HepG2 (cell line): ENCODE results near the gene P2RX7. TPM values are rescaled to one million over a fixed set of nuclear protein-coding genes. Genes with fewer than 3 reads are reported as not detected.

Experiments used
- AGO1 ChIP-seq: fragments of 200-400 bp; formaldehyde crosslinking; IDR thresholded peaks from 2 replicates; pipeline ENCODE4 v1.6.1; 2017; ENCODE audit warnings: mild to moderate bottlenecking, low read depth, low read length, moderate library complexity; ENCODE audit not compliant: poor library complexity, severe bottlenecking
- ATF7-NPFF ChIP-seq: sonication (generic); formaldehyde crosslinking; IDR thresholded peaks from 2 replicates; pipeline ENCODE4 v1.8.1; 2023; ENCODE audit warnings: mild to moderate bottlenecking, low read depth, missing genetic modification reagents, moderate library complexity
- HOMEZ ChIP-seq: IDR thresholded peaks from 2 replicates; pipeline ENCODE4 v1.6.1; 2016; ENCODE audit warnings: low read depth
- NAIF1 ChIP-seq: sonication (generic); formaldehyde crosslinking; IDR thresholded peaks from 2 replicates; pipeline ENCODE4 v1.5.0; 2020; ENCODE audit warnings: mild to moderate bottlenecking, missing genetic modification reagents, borderline replicate concordance
- NR2F6 ChIP-seq, 2 experiments: IDR thresholded peaks; 2 replicates each; pipeline ENCODE4 v1.6.1; 2016; ENCODE audit warnings: antibody characterized with exemption in 1 of 2, mild to moderate bottlenecking in 1 of 2
- POGZ ChIP-seq: sonication (generic); formaldehyde crosslinking; IDR thresholded peaks from 2 replicates; pipeline ENCODE4 v1.4.0; 2020; ENCODE audit warnings: mild to moderate bottlenecking, missing genetic modification reagents
- POLR2AphosphoS2 ChIP-seq: IDR thresholded peaks from 2 replicates; pipeline ENCODE4 v1.6.1; 2011; ENCODE audit warnings: low read depth, low read length, improper control_type of control experiment
- SKI ChIP-seq: fragments of 450-650 bp; IDR thresholded peaks from one replicate; pipeline ENCODE4 v1.6.1; 2018; ENCODE audit warnings: mild to moderate bottlenecking; ENCODE audit not compliant: partially characterized antibody
- SNAPC2 ChIP-seq: sonication (generic); formaldehyde crosslinking; IDR thresholded peaks from 2 replicates; pipeline ENCODE4 v1.8.1; 2022; ENCODE audit warnings: mild to moderate bottlenecking, missing genetic modification reagents
- SP4 ChIP-seq: sonication (generic); formaldehyde crosslinking; IDR thresholded peaks from 2 replicates; pipeline ENCODE4 v1.8.1; 2023; ENCODE audit warnings: mild to moderate bottlenecking, missing genetic modification reagents
- XBP1 ChIP-seq: sonication (generic); formaldehyde crosslinking; IDR thresholded peaks from 2 replicates; pipeline ENCODE4 v1.5.0; 2020; ENCODE audit warnings: missing genetic modification reagents
- ZBTB2 ChIP-seq: sonication (generic); formaldehyde crosslinking; IDR thresholded peaks from 2 replicates; pipeline ENCODE4 v1.8.0; 2022; ENCODE audit warnings: low read depth, missing genetic modification reagents
- ZNF232 ChIP-seq: sonication (generic); formaldehyde crosslinking; IDR thresholded peaks from 2 replicates; pipeline ENCODE4 v1.4.0; 2020; ENCODE audit warnings: missing genetic modification reagents, borderline replicate concordance
- ZNF276 ChIP-seq: sonication (generic); formaldehyde crosslinking; IDR thresholded peaks from 2 replicates; pipeline ENCODE4 v1.4.0; 2020; ENCODE audit warnings: mild to moderate bottlenecking, low read depth, missing genetic modification reagents
- ZNF326 ChIP-seq: sonication (generic); formaldehyde crosslinking; IDR thresholded peaks from 2 replicates; pipeline ENCODE4 v1.4.0; 2020; ENCODE audit warnings: missing genetic modification reagents, borderline replicate concordance
- ZNF33A ChIP-seq: sonication (generic); formaldehyde crosslinking; IDR thresholded peaks from 2 replicates; pipeline ENCODE4 v1.5.1; 2020; ENCODE audit warnings: missing genetic modification reagents, mild to moderate bottlenecking, moderate library complexity, borderline replicate concordance
- ZNF432 ChIP-seq: sonication (generic); formaldehyde crosslinking; IDR thresholded peaks from 2 replicates; pipeline ENCODE4 v1.5.0; 2020; ENCODE audit warnings: missing genetic modification reagents, mild to moderate bottlenecking, borderline replicate concordance
- ZNF563 ChIP-seq: sonication (generic); formaldehyde crosslinking; IDR thresholded peaks from 2 replicates; pipeline ENCODE4 v1.8.0; 2022; ENCODE audit warnings: mild to moderate bottlenecking, moderate library complexity, missing genetic modification reagents
- ZNF607 ChIP-seq: sonication (generic); formaldehyde crosslinking; IDR thresholded peaks from 2 replicates; pipeline ENCODE4 v1.5.1; 2020; ENCODE audit warnings: missing genetic modification reagents, mild to moderate bottlenecking, borderline replicate concordance
- ZNF713 ChIP-seq: sonication (generic); formaldehyde crosslinking; IDR thresholded peaks from 2 replicates; pipeline ENCODE4 v1.4.0; 2020; ENCODE audit warnings: mild to moderate bottlenecking, missing genetic modification reagents
- ZNF737 ChIP-seq: sonication (generic); formaldehyde crosslinking; IDR thresholded peaks from 2 replicates; pipeline ENCODE4 v1.5.0; 2020; ENCODE audit warnings: missing genetic modification reagents, mild to moderate bottlenecking, borderline replicate concordance
- ZNF782 ChIP-seq: sonication (generic); formaldehyde crosslinking; IDR thresholded peaks from 2 replicates; pipeline ENCODE4 v1.4.0; 2020; ENCODE audit warnings: missing genetic modification reagents, mild to moderate bottlenecking, borderline replicate concordance
- ZNF878 ChIP-seq: sonication (generic); formaldehyde crosslinking; IDR thresholded peaks from 2 replicates; pipeline ENCODE4 v1.8.1; 2023; ENCODE audit warnings: mild to moderate bottlenecking, missing genetic modification reagents, moderate library complexity
- polyA plus RNA-seq, 8 experiments: library from polyadenylated mRNA; depleted of rRNA in 3 of 8; stranded (reverse) in 7 of 8; unstranded in 1 of 8; fragments of >200 nt; fragmentation: Illumina TruSeq in 4 of 8; extraction: Trizol in 4 of 8; gene quantifications; 2 replicates each; pipeline versions ENCODE4 v1.2.1 to v1.2.3, GENCODE V29; 2011 to 2016; ENCODE audit warnings: low read depth in 4 of 8, missing spikeins in 1 of 8, mixed read lengths in 1 of 8; ENCODE audit not compliant: insufficient read depth in 1 of 8
- total RNA-seq, 5 experiments: library from RNA; depleted of rRNA; stranded (reverse); fragments of >200 nt; fragmentation: Illumina TruSeq; extraction: Trizol; gene quantifications; 2 replicates each; pipeline ENCODE4 v1.2.3, GENCODE V29; 2016; ENCODE audit warnings: low read depth in 1 of 5

P2RX7 gene
- total and polyA plus RNA-seq, 2 of the 13 experiments (the other 11 are each of a cell fraction or from before 2014, with no cell fraction given) = 0.13 to 0.73 TPM

- peak; percentile 50 for TF ChIP-seq ZBTB2 (CRISPR knock-in tag)
- no peak; the same call in 1 of the 2 replicates for TF ChIP-seq SNAPC2 (CRISPR knock-in tag)
- peak; percentile 79; the same call in 1 of the 2 replicates for TF ChIP-seq ZNF607 (CRISPR knock-in tag)
- peak; percentile 69 for TF ChIP-seq SKI
- TF ChIP-seq ZNF432 = no peak
- TF ChIP-seq POLR2AphosphoS2 = no peak
- no peak for TF ChIP-seq XBP1
- peak; percentile 85; the same call in 1 of the 2 replicates for TF ChIP-seq ZNF713 (CRISPR knock-in tag)
- TF ChIP-seq NR2F6 (IDR thresholded peaks at IDR 0.05) = no peak
- 0 out of 2 replicates have a peak, but pooled peaks have one; percentile 42 for TF ChIP-seq NR2F6 (CRISPR knock-in tag; IDR thresholded peaks at IDR 0.05)
- TF ChIP-seq ZNF232 (CRISPR knock-in tag) = no peak; the same call in 1 of the 2 replicates
- 0 out of 2 replicates have a peak, but pooled peaks have one; percentile 38 for TF ChIP-seq ZNF878 (CRISPR knock-in tag)
- TF ChIP-seq AGO1 = no peak
- TF ChIP-seq ZNF737 (CRISPR knock-in tag) = no peak
- no peak for TF ChIP-seq ZNF276 (CRISPR knock-in tag)
- TF ChIP-seq ZNF782 = no peak
- TF ChIP-seq ZNF326 (CRISPR knock-in tag) = no peak
- peak; percentile 62 for TF ChIP-seq POGZ
- no peak for TF ChIP-seq ZNF33A
- TF ChIP-seq NAIF1 (CRISPR knock-in tag) = peak; percentile 58; the same call in 1 of the 2 replicates
- TF ChIP-seq HOMEZ (CRISPR knock-in tag) = 0 out of 2 replicates have a peak, but pooled peaks have one; percentile 27
- TF ChIP-seq SP4 = no peak
- TF ChIP-seq ZNF563 = peak; percentile 98
- peak; percentile 92 for TF ChIP-seq ATF7-NPFF (CRISPR knock-in tag)
These were observed 77.2 kb downstream of the P2RX7 start, which contains the start of gene P2RX4 (continued) for GRCh38 chr12:121209624-121210572.
